LNCaP clone FGC (cell line): ENCODE data around the gene RAB30.

Experiments
- DNase-seq: peaks from one replicate; pipeline ENCODE4 v3.0.0-alpha.2; 2011; ENCODE audit warnings: low read depth
- H3K4me3 ChIP-seq: 2 replicates; pipeline ENCODE4 v1.5.1; 2011; ENCODE audit warnings: mild to moderate bottlenecking, low read depth, low read length, control low read depth
- CTCF ChIP-seq: IDR thresholded peaks from 2 replicates; pipeline ENCODE4 v1.5.1; 2012; ENCODE audit warnings: mild to moderate bottlenecking; ENCODE audit not compliant: control insufficient read depth, insufficient read depth; ENCODE audit errors: extremely low read depth

Gene RAB30

DNA sequence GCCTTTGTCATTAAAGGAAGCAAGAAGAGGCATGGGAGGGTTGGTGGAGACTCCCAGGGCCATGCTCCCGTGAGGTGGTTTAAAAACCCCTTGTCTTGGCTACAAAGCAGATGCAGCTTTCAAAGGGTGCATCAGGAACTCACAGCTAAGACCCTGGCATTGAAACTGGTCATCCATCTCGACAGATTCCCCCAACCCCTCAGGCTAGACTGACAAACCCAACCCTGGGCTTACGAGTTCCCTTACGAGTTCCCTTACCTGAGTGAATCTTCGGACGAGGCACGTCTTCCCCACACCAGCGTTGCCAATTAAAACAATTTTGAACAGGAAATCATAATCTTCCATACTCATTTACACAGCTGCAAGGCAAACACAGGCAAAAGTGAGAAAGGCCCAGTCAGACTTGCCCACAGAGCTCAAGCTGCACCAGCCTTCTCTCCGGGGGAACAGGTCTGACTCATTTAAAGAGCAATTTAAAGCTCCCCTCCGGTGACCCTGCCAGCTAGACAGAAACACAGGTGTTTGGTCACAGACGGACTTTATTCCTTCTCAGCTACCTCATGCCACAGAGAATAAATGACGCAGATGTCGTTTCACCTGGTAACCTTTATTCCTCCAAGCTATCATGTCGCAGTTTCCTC lies 74.6 kb downstream of the RAB30 start:
- DNase-seq = peak; percentile 96
- 0 out of 2 replicates have a peak overlapping the region, but pooled peaks have one; percentile 14 for H3K4me3 ChIP-seq
- no peak for TF ChIP-seq CTCF

DNA sequence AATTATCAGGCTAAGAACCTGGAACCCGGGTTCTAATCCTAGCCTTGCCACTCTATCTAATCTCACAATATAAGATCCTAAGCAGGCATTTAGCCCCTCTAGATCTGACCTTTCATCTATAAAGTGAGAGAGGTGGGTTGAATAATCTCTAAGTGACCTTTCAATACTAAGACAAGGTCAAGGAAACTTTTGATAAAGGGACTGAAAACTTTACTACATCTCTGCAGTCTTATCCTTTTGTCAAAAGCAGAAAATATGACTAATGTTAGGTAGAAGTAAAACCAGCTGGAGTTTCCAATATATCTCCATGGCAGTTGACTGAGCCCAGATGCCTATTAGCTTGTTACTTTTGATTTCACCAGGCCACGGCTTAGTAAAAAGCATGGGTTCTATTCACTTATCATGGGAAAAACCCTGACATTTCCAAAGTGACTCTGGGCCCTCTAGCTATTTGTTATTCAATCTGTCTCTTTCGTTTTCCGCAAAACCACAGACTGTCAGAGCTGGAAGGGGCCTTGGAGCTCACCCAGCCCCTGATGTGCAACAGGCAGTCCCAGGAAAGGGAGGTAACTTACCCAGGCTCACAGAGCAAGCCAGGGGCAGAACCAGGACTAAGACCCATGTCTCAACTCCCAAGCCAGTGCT lies 75.8 kb downstream of the RAB30 start:
- no peak for TF ChIP-seq CTCF
- no peak for DNase-seq
- H3K4me3 ChIP-seq = no peak overlapping the region

DNA sequence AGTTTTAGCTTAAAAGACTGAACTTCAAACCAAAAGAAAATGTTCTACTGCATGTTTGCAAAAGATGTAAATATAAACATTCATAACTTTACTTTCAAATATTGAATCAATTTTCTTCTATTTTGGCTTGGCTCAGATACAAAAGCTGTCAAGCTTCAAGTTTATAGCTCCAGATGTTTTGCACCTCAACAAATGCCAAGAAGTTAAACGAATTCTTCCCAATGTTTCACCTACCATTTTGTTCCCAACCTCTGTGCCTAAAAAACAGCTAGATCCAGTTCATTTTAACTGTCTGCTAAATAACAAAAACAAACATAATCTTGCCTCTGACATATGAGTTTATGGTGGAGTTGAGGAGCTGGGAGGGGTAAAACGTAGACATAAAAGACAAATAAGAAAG lies 76.5 kb downstream of the RAB30 start:
- no peak for DNase-seq
- TF ChIP-seq CTCF = no peak
- no peak overlapping the region for H3K4me3 ChIP-seq

- H3K4me3 ChIP-seq = no peak overlapping the region
- DNase-seq = peak; percentile 31
- TF ChIP-seq CTCF = no peak
These were observed 77.0 kb downstream of the RAB30 start for GRCh38 chr11:82994604-82995230.

DNA sequence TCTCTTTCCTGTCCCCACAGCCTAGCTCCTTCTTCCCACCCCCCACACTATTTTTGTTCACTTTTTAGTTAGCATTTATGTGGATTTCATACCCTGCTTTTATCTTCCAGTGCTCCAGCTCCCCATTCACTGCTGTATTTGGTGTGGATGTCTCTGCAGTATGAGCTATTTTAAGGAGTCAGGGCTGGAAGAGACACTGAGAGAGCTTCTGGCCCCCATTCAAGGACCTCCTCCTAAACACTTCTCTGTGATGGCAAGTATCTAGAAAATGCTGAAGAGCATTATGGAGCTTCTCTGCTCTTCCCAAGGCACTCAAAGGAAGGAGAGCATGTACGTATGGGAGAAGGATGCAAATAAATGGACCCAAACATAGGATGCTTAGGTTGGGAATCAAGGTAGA lies 79.5 kb downstream of the RAB30 start:
- no peak overlapping the region for H3K4me3 ChIP-seq
- TF ChIP-seq CTCF = no peak
- no peak for DNase-seq

DNA sequence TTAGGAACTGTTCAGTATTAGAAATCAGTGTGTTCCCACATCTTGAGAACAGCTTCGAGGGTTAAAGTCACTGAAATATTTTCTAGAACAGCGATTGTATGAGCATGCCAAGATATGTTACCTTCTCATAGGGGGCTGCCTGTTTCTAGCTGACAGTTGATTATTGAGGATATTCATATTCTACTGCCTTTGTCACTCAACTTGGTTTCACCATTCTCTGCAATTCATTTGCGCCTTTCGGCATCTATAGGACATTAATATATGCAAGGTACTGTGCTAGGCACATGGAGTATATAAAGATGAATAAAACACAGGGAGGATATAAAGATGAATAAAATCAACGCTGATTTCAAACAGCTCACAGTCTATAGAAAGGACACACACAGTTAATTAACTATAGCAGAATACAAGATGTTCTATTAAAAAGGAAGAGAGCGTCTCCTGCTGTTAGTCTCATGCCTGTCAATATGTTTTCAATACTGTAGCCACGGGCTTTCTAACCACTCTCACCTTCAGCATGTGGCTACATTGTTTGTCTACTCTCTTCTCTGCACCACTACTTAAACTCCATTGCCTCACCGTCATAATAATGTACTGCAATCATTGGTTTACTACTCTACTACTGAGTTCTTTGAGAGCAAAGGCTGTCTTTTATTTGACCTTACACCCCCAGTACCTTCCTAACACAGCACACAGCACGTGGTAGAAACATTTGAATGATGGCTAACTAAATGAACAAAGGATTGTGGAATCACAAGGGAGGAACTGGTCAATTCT lies 81.9 kb downstream of the RAB30 start:
- no peak overlapping the region for H3K4me3 ChIP-seq
- no peak for TF ChIP-seq CTCF
- no peak for DNase-seq
